Chondrocyte (in vitro differentiated cells): ENCODE results near the gene HBS1L. TPM values are rescaled to one million over a fixed set of nuclear protein-coding genes. Genes with fewer than 3 reads are reported as not detected.
A peak's percentile ranks its signal among the peaks of the same experiment; 100 is the strongest.

Source experiments
- DNase-seq: peaks from one replicate; pipeline ENCODE4 v3.0.0; 2021; ENCODE audit warnings: mixed read lengths, low spot score
- H3K27ac Mint-ChIP-seq: one replicate; pipeline ENCODE4 v1.8.0; 2021; ENCODE audit warnings: mild to moderate bottlenecking, moderate library complexity, mixed read lengths; ENCODE audit not compliant: unreplicated experiment
- H3K27me3 Mint-ChIP-seq: 2 replicates; pipeline ENCODE4 v1.8.0; 2021; ENCODE audit warnings: low read depth, mixed read lengths
- H3K36me3 Mint-ChIP-seq: 2 replicates; pipeline ENCODE4 v1.8.0; 2021; ENCODE audit warnings: low read depth, mixed read lengths
- H3K4me1 Mint-ChIP-seq: 2 replicates; pipeline ENCODE4 v1.8.0; 2021; ENCODE audit warnings: low read depth, mild to moderate bottlenecking, mixed read lengths
- H3K4me3 Mint-ChIP-seq: one replicate; pipeline ENCODE4 v1.8.0; 2021; ENCODE audit warnings: mild to moderate bottlenecking, moderate library complexity, mixed read lengths; ENCODE audit not compliant: unreplicated experiment
- H3K9me3 Mint-ChIP-seq: 2 replicates; pipeline ENCODE4 v1.8.0; 2021; ENCODE audit warnings: low read depth, mixed read lengths
- total RNA-seq: library from RNA; stranded (reverse); gene quantifications from 3 replicates; pipeline ENCODE4 v1.2.1, GENCODE V29; 2021
- TF ChIP-seq, protein P1 (sequence below): fragments of 200-600 bp; sonication (generic); IDR thresholded peaks from 2 replicates; pipeline ENCODE4 v1.5.0; 2021; ENCODE audit warnings: antibody characterized with exemption, mild to moderate bottlenecking, moderate library complexity

The HBS1L gene
- total RNA-seq, 1 donor from 2014 or later: 70.4 TPM

DNA sequence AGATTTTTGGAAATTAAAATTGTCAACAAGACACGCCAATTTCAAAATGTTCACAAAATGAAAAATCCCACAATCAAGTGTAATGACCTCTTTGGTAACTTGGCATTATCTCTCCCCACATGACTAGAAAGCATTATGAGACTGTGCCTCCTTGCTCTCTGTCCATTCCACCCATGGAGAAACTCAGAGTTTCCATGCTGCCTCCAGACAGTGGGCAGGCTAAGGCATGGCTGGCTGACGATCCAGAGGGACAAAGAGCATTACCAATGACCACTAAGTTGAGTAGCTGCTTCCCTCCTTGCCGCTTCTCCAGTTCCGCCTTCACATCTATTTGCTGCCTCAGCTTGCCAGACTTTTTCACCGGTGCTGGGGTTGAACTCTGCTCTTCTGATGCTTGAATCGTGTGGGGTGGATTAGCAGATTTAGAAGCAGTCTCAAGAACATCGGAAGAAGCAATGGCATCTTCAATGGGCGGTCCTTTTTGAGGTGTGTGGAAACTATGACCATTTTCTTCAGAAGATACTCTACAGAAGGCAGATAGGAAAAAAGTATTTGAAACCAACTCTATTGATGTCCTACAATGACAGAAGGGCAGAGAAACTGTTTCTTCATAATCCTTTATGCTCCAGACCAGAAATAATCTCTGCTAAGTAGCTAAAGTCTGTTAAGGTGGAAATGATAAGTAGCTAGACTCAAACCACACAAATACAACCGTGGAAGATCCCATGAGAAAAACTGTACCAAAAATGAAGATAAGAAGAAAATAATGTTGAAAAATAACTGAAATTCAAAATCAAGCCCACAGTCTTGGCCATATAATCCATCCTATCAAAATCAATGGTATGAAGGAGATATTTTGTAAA lies 57.3 kb downstream of the HBS1L start:
- TF ChIP-seq, protein P1, sequence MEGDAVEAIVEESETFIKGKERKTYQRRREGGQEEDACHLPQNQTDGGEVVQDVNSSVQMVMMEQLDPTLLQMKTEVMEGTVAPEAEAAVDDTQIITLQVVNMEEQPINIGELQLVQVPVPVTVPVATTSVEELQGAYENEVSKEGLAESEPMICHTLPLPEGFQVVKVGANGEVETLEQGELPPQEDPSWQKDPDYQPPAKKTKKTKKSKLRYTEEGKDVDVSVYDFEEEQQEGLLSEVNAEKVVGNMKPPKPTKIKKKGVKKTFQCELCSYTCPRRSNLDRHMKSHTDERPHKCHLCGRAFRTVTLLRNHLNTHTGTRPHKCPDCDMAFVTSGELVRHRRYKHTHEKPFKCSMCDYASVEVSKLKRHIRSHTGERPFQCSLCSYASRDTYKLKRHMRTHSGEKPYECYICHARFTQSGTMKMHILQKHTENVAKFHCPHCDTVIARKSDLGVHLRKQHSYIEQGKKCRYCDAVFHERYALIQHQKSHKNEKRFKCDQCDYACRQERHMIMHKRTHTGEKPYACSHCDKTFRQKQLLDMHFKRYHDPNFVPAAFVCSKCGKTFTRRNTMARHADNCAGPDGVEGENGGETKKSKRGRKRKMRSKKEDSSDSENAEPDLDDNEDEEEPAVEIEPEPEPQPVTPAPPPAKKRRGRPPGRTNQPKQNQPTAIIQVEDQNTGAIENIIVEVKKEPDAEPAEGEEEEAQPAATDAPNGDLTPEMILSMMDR: no peak
- Mint-ChIP-seq H3K4me1 (peaks cover 7% of the 10 kb centered on the region), H3K27ac (no peak overlapping the region), H3K9me3 (no peaks in the 10 kb centered on the region), H3K27me3 (no peaks in the 10 kb centered on the region), H3K36me3 (peaks cover 9% of the 10 kb centered on the region), H3K4me3 (no peak overlapping the region)
- DNase-seq: no peak

DNA sequence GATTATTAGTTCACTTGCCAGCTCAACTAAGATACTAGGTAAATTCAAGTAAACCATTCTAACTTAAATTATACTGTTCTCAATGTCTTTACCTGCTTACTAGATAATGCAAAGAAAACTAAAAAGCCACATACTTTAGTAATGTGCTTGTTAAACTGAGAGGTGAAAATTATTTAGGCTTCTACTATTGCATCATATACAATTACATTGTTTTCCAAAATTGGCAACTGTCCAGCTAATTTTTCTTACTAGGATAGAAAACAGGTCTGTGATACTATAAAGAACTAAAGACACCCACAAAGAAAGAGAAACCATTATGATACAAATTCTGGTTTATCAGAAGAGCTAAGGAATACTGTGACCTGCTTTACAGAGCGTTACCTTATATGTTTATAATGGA lies 59.1 kb downstream of the HBS1L start:
- H3K27me3 Mint-ChIP-seq: no peaks in the 10 kb centered on the region
- H3K9me3 Mint-ChIP-seq: no peaks in the 10 kb centered on the region
- DNase-seq: no peak
- no peak overlapping the region for H3K27ac Mint-ChIP-seq
- TF ChIP-seq, protein P1: no peak
- peaks cover 7% of the 10 kb centered on the region for H3K4me1 Mint-ChIP-seq
- H3K4me3 Mint-ChIP-seq: no peak overlapping the region
- H3K36me3 Mint-ChIP-seq: peaks cover 10% of the 10 kb centered on the region

DNA sequence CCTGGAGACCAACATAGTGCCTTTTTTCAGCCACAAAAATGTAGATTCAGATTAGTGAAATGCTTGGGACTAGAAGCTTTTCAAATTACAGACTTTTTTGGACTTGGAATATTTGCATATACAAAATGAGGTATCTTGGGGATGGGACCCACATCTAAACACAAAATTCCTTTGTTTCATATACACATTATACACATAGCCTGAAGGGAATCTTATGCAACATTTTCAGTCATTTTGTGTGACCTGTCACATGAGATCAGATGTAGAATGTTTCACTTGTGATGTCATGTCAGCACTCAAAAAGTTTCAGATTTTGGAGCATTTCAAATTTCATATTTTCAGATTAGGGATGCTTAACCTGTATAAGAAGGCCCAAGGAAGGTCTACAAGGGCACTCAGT lies 60.2 kb downstream of the HBS1L start:
- Mint-ChIP-seq H3K27me3 (no peaks in the 10 kb centered on the region), H3K36me3 (peaks cover 12% of the 10 kb centered on the region), H3K9me3 (no peaks in the 10 kb centered on the region), H3K27ac (peak overlapping the region; percentile 8), H3K4me1 (peaks cover 10% of the 10 kb centered on the region), H3K4me3 (no peak overlapping the region)
- TF ChIP-seq, protein P1: no peak
- no peak for DNase-seq

DNA sequence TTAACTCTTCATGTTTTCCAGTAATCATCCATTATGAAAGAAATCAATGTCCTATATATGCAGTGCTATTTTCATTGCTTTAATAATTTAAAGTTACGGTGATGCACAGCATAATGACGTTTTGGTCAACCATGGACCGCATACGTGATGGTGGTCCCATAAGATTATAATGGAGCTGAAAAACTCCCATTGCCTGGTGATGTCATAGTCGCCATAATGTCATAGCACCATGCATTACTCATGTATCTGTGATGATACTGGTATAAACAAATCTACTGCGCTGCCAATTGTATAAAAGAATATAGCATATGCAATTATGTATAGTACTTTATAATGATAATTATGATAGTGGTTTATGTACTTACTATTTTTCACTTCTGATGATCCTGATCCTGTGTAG lies 62.5 kb downstream of the HBS1L start:
- Mint-ChIP-seq H3K4me3 (no peak overlapping the region), H3K36me3 (peaks cover 9% of the 10 kb centered on the region), H3K9me3 (no peaks in the 10 kb centered on the region), H3K27ac (no peak overlapping the region), H3K27me3 (no peaks in the 10 kb centered on the region), H3K4me1 (peaks cover 14% of the 10 kb centered on the region)
- DNase-seq: no peak
- TF ChIP-seq, protein P1: no peak

DNA sequence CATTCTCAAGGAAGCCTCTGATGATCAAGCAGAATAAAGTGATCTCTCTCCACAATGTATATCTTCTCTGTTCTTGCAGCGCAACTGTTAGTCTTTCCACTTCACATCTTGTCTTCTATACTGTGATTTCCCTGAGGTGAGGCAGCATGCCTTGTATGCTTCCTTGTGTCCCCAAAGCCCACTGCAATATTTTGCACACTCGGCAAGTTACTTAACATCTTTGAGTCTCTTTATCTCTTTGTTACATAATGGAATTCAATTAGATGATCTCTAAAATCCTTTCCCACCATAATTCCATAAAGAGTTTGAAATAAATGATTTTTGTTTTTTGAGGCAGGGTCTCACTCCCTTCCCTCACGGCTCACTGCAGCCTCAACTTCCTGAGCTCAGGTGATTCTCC lies 64.4 kb downstream of the HBS1L start:
- Mint-ChIP-seq H3K36me3 (peaks cover 5% of the 10 kb centered on the region), H3K4me3 (no peak overlapping the region), H3K27me3 (no peaks in the 10 kb centered on the region), H3K9me3 (no peaks in the 10 kb centered on the region), H3K27ac (no peak overlapping the region), H3K4me1 (peaks cover 8% of the 10 kb centered on the region)
- TF ChIP-seq, protein P1: no peak
- no peak for DNase-seq
